Small intestine (tissue), 4 donors: Measurements from ENCODE around the gene NUTM2D. TPM values are rescaled to one million over a fixed set of nuclear protein-coding genes. Genes with fewer than 3 reads are reported as not detected.

ENCODE experiments used
- polyA plus RNA-seq, 4 donors: library from polyadenylated mRNA; stranded (reverse) in 3 of 4; unstranded in 1 of 4; fragments of 200-250 nt in 3 of 4; fragments of 120-200 nt in 1 of 4; gene quantifications; one replicate each; pipeline versions ENCODE4 v1.2.1 to v1.2.3, GENCODE V29; 2013
- donor health status: healthy with polysubstance abuse.
- donor health status: Bipolar disorder and iron deficiency.
- donor health status: healthy.

Gene NUTM2D
- polyA plus RNA-seq, 4 donors, result 2.0 to 2.9 (median 2.4) TPM

Other genes with a start within 250 kb of the NUTM2D start
- 1 to 10 TPM in 3 of 4 donors, not detected in 1; 1.2 to 1.7 (median 1.4) TPM for gene NUTM2A, start 132.3 kb upstream of the NUTM2D start, polyA plus RNA-seq
- 10 to 100 TPM; 11.2 to 45.6 (median 21.4) TPM for gene MINPP1, start 147.1 kb downstream of the NUTM2D start, polyA plus RNA-seq